ENCODE data around the gene CSPG4.
"Not testable (repeated sequence)": the region's sequence is repeated elsewhere in the genome, so short reads cannot be mapped to it uniquely, and the experiment has no call there.

The CSPG4 gene

DNA sequence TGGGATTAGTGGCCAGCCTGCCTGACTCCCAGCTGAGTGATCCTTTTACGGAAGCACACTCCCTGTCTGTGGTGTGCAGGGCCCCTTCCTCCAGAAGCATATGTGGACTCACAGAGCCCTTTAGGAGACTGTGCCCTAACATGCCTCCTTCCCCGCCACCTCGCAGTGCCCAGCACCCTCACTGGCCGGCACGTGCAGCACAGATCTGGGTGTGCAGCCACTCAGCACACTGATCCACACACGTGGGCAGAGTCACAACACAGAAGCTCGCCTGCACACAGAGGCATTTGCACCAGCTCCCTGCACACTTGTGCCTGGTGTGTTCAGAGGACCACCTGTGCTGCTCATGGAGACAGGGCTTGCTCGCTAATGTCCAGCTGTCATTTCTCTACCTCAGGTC, 23.6 kb upstream of the CSPG4 start:
- Histone ChIP-seq H3K27ac (ENCODE audit: poor library complexity, severe bottlenecking) (no peak overlapping the region), H3K9me3 (ENCODE audit: severe bottlenecking) (no peaks in the 10 kb centered on the region), H3K4me3 (ENCODE audit: severe bottlenecking) (no peak overlapping the region), H3K4me1 (ENCODE audit: insufficient read depth, poor library complexity, severe bottlenecking) (no peaks in the 10 kb centered on the region), H3K27me3 (ENCODE audit: insufficient read depth, poor library complexity, severe bottlenecking) (no peaks in the 10 kb centered on the region), H3K36me3 (ENCODE audit: low read depth) (no peaks in the 10 kb centered on the region)
- ATAC-seq (ENCODE audit: low read depth) (no peak), DNase-seq (ENCODE audit: low spot score) (no peak)
- TF ChIP-seq, protein P1, sequence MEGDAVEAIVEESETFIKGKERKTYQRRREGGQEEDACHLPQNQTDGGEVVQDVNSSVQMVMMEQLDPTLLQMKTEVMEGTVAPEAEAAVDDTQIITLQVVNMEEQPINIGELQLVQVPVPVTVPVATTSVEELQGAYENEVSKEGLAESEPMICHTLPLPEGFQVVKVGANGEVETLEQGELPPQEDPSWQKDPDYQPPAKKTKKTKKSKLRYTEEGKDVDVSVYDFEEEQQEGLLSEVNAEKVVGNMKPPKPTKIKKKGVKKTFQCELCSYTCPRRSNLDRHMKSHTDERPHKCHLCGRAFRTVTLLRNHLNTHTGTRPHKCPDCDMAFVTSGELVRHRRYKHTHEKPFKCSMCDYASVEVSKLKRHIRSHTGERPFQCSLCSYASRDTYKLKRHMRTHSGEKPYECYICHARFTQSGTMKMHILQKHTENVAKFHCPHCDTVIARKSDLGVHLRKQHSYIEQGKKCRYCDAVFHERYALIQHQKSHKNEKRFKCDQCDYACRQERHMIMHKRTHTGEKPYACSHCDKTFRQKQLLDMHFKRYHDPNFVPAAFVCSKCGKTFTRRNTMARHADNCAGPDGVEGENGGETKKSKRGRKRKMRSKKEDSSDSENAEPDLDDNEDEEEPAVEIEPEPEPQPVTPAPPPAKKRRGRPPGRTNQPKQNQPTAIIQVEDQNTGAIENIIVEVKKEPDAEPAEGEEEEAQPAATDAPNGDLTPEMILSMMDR (IDR thresholded peaks at IDR 0.05; ENCODE audit: poor library complexity, severe bottlenecking), result no peak

DNA sequence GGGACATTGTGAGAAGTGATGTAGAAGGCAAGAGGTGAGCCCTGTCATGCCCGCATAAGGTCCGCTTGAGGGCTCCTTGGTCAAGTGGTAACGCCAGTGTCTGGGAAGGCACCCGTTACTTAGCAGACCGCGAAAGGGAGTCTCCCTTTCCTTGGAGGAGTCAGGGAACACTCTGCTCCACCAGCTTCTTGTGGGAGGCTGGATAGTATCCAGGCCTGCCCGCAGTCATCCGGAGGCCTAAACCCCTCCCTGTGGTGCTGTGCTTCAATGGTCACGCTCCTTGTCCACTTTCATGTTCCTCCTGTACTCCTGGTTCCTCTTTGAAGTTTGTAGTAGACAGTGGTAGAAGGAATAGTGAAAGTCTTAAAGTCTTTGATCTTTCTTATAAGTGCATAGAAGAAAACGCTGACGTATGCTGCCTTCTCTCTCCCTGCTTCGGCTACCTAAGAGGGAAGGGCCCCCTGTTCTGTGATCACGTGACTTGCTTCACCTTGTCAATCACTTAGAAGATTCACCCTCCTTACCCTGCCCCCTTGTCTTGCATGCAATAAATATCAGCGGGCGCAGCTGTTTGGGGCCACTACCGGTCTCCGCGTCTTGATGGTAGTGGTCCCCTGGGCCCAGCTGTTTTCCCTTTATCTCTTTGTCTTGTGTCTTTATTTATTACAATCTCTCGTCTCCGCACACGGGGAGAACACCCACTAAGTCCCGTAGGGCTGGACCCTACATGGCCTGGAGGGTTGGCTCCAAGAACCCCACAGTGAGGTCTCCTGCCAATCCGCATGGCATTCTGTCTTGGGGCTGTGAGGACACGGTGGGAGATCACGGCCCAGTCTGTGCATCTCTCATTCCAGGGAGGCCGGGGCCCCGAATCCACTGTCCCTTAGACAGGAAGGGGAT, 22.5 kb upstream of the CSPG4 start:
- not testable (repeated sequence) for H3K27ac ChIP-seq (ENCODE audit: poor library complexity, severe bottlenecking); DNase-seq (ENCODE audit: low spot score); H3K4me3 ChIP-seq (ENCODE audit: severe bottlenecking); ATAC-seq (ENCODE audit: low read depth); H3K36me3 ChIP-seq (ENCODE audit: low read depth); H3K9me3 ChIP-seq (ENCODE audit: severe bottlenecking); H3K27me3 ChIP-seq (ENCODE audit: insufficient read depth, poor library complexity, severe bottlenecking); H3K4me1 ChIP-seq (ENCODE audit: insufficient read depth, poor library complexity, severe bottlenecking)

DNA sequence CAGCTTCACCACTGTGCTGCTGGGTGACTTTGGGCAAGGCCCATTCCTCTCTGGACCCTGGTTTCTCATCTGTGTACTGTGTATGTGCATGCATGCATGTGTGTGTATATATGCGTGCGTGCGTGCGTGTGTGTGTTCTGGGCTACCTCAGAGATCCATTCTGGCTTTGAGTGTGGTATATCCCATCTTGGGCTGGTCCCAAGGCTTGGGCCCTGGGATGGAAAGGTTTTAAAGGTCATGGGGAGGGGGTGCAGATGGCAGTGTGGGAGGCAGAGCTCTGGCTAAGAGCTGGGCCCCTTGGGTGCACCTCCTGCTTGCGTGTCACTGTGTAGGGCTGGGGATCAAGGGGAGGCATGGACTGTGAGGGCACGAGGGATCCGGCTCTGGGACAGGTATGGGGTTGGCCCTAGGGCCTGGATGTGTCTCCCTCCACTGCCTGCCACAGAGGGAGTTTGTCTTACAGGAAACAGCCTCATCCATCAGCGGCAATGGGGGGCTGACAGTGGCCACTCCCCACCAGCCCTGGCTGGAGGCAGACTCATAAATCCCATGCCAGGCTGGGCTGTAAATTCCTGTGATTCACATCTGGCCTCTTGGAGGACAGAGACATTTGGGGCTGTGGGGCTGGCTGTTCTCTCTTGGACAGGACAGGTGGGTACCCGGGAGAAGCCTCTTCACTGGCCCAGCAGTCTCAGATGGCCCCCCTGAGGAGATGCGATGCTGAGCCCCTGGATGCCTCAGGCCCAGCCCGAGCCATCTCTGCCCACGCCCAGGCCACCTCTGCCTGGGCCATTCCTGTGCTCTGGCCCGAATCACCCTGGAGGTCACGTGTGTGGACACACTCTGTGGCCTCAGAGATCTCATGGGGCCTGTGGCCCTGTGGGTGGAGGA, 21.4 kb upstream of the CSPG4 start:
- no peaks in the 10 kb centered on the region for H3K27me3 ChIP-seq (ENCODE audit: insufficient read depth, poor library complexity, severe bottlenecking)
- H3K36me3 ChIP-seq (ENCODE audit: low read depth), result no peaks in the 10 kb centered on the region
- no peaks in the 10 kb centered on the region for H3K4me1 ChIP-seq (ENCODE audit: insufficient read depth, poor library complexity, severe bottlenecking)
- no peaks in the 10 kb centered on the region for H3K9me3 ChIP-seq (ENCODE audit: severe bottlenecking)
- no peak overlapping the region for H3K27ac ChIP-seq (ENCODE audit: poor library complexity, severe bottlenecking)
- no peak for DNase-seq (ENCODE audit: low spot score)
- no peak for ATAC-seq (ENCODE audit: low read depth)
- TF ChIP-seq, protein P1 (IDR thresholded peaks at IDR 0.05; ENCODE audit: poor library complexity, severe bottlenecking), result no peak
- H3K4me3 ChIP-seq (ENCODE audit: severe bottlenecking), result no peak overlapping the region

DNA sequence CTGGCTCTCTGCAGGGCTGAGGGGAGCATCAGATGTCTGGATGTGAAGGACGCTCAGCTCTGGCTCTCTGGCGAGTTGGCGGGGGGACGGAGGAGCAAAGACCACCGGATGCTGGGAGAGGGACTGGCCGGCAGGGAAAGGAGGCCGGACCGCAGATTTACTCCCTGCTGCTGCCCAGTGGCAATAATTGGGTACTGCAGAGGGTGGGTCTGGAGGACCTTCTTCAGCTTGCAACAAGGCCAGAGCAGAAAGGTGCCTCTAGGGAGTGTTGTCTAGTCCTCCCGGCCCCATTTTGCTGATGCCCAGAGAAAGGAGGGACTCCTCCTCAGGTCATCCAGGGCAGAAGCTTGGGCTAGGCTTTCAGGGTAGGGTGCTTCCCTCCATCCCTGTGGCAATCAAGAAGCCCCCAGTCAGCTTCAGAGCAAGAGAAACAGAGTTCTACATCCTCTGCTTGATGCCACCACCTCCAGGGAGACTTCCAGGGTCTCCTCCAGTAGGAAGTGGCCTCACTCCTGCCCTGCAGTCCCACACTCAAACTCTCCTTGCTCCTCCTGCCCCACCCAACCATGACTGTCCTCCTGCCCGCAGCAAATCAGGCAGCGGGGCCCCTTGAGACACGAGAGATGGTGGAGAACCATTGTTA, 20.3 kb upstream of the CSPG4 start:
- Histone ChIP-seq H3K27ac (ENCODE audit: poor library complexity, severe bottlenecking) (no peak overlapping the region), H3K36me3 (ENCODE audit: low read depth) (no peaks in the 10 kb centered on the region), H3K4me3 (ENCODE audit: severe bottlenecking) (no peak overlapping the region), H3K4me1 (ENCODE audit: insufficient read depth, poor library complexity, severe bottlenecking) (no peaks in the 10 kb centered on the region), H3K9me3 (ENCODE audit: severe bottlenecking) (no peaks in the 10 kb centered on the region), H3K27me3 (ENCODE audit: insufficient read depth, poor library complexity, severe bottlenecking) (no peaks in the 10 kb centered on the region)
- ATAC-seq (ENCODE audit: low read depth) (peak; percentile 77), DNase-seq (ENCODE audit: low spot score) (peak; percentile 78)
- TF ChIP-seq, protein P1 (IDR thresholded peaks at IDR 0.05; ENCODE audit: poor library complexity, severe bottlenecking), result peak; percentile 95

DNA sequence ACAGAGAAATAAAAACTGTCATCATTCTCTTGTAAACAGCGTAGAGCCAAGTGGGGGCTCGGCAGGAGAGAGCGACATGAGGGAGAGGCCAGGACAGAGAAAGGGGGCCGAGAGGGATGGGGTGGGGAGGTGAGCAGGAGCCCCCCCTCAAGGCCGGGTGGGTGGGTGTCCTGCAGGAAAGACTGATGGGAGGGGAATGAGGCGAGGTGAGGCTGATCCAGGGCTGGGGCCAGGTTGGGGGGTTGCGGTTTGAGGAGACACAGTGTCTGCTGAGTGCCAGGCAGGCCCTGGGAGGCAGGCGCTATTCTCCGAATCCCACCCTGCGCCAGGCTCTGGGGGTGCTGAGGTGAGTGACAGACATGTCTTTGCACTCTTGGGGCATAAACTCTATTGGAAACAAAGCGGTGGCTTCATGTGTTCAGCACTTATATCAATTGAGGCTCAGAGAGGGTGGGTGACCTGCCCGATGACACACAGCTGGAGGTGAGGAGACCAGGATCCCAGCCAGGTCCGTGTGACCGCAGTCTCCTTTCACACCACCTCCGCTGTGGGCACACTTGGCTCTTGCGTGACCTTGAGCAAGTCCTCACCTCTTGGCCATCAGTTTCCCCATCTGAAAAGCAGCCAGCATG, 19.6 kb upstream of the CSPG4 start:
- no peak for ATAC-seq (ENCODE audit: low read depth)
- no peaks in the 10 kb centered on the region for H3K36me3 ChIP-seq (ENCODE audit: low read depth)
- no peak overlapping the region for H3K27ac ChIP-seq (ENCODE audit: poor library complexity, severe bottlenecking)
- TF ChIP-seq, protein P1 (IDR thresholded peaks at IDR 0.05; ENCODE audit: poor library complexity, severe bottlenecking), result no peak
- H3K9me3 ChIP-seq (ENCODE audit: severe bottlenecking), result no peaks in the 10 kb centered on the region
- no peak overlapping the region for H3K4me3 ChIP-seq (ENCODE audit: severe bottlenecking)
- no peaks in the 10 kb centered on the region for H3K4me1 ChIP-seq (ENCODE audit: insufficient read depth, poor library complexity, severe bottlenecking)
- H3K27me3 ChIP-seq (ENCODE audit: insufficient read depth, poor library complexity, severe bottlenecking), result no peaks in the 10 kb centered on the region
- DNase-seq (ENCODE audit: low spot score), result peak; percentile 66
